Measurements from ENCODE around the gene UBE4B. TPM values are rescaled to one million over a fixed set of nuclear protein-coding genes. Genes with fewer than 3 reads are reported as not detected.
"Not testable (repeated sequence)": the region's sequence is repeated elsewhere in the genome, so short reads cannot be mapped to it uniquely, and the experiment has no call there.

UBE4B gene
- total RNA-seq, 1 experiment from 2014 or later = 31.2 TPM

- no peak for TF ChIP-seq CTCF (IDR thresholded peaks at IDR 0.05; ENCODE audit: unreplicated experiment)
- DNase-seq (ENCODE audit: unreplicated experiment) = no peak
- Mint-ChIP-seq H3K4me1 (ENCODE audit: insufficient read depth, unreplicated experiment) (peaks cover 5% of the 10 kb centered on the region), H3K4me3 (ENCODE audit: unreplicated experiment) (no peak overlapping the region), H3K9me3 (ENCODE audit: unreplicated experiment) (no peaks in the 10 kb centered on the region), H3K36me3 (ENCODE audit: insufficient read depth, unreplicated experiment) (no peaks in the 10 kb centered on the region), H3K27ac (ENCODE audit: low read depth, unreplicated experiment) (no peak overlapping the region), H3K27me3 (ENCODE audit: insufficient read depth, unreplicated experiment) (peaks cover 10% of the 10 kb centered on the region)
- intact Hi-C loops (cut with micrococcal nuclease) = no loop called here
- BruUV-seq (replicated peaks) = no TSS peak
- CTCF ChIA-PET = interaction anchor here (0.6 kb wide), 1 partner anchor 383 kb away, joined by 3 read pairs; no protein-coding TSS in a partner anchor
- POLR2A ChIA-PET = interaction anchor here (0.6 kb wide), 1 partner anchor 15 kb away, joined by 3 read pairs; no protein-coding TSS in a partner anchor
Measured at GRCh38 chr1:10001016-10001665, 31.6 kb upstream of the UBE4B start.

- CTCF ChIA-PET = interaction anchor here (1.2 kb wide), 1 partner anchor 54 kb away, joined by 4 read pairs; no protein-coding TSS in a partner anchor
Measured at GRCh38 chr1:10005248-10005647, 27.5 kb upstream of the UBE4B start.

GRCh38 chr1:10007169-10007568 lies 25.6 kb upstream of the UBE4B start:
- H3K4me3 Mint-ChIP-seq (ENCODE audit: unreplicated experiment) = no peak overlapping the region
- ChIA-PET CTCF (no interaction called here), POLR2A (no interaction called here)
- H3K27me3 Mint-ChIP-seq (ENCODE audit: insufficient read depth, unreplicated experiment) = no peaks in the 10 kb centered on the region
- no peak overlapping the region for H3K27ac Mint-ChIP-seq (ENCODE audit: low read depth, unreplicated experiment)
- BruUV-seq (replicated peaks) = no TSS peak
- DNase-seq (ENCODE audit: unreplicated experiment) = peak; percentile 22
- no peaks in the 10 kb centered on the region for H3K4me1 Mint-ChIP-seq (ENCODE audit: insufficient read depth, unreplicated experiment)
- TF ChIP-seq CTCF (IDR thresholded peaks at IDR 0.05; ENCODE audit: unreplicated experiment) = no peak
- no peaks in the 10 kb centered on the region for H3K9me3 Mint-ChIP-seq (ENCODE audit: unreplicated experiment)
- H3K36me3 Mint-ChIP-seq (ENCODE audit: insufficient read depth, unreplicated experiment) = no peaks in the 10 kb centered on the region
- intact Hi-C loops (cut with micrococcal nuclease) = no loop called here

More at GRCh38 chr1:10005248-10005647, 27.5 kb upstream of the UBE4B start:
- H3K4me1 Mint-ChIP-seq (ENCODE audit: insufficient read depth, unreplicated experiment); H3K27me3 Mint-ChIP-seq (ENCODE audit: insufficient read depth, unreplicated experiment); H3K36me3 Mint-ChIP-seq (ENCODE audit: insufficient read depth, unreplicated experiment); DNase-seq (ENCODE audit: unreplicated experiment); H3K4me3 Mint-ChIP-seq (ENCODE audit: unreplicated experiment); intact Hi-C loops (cut with micrococcal nuclease); BruUV-seq (replicated peaks); H3K27ac Mint-ChIP-seq (ENCODE audit: low read depth, unreplicated experiment); H3K9me3 Mint-ChIP-seq (ENCODE audit: unreplicated experiment); POLR2A ChIA-PET: not testable (repeated sequence)

- no peaks in the 10 kb centered on the region for H3K4me1 Mint-ChIP-seq (ENCODE audit: insufficient read depth, unreplicated experiment)
- POLR2A ChIA-PET = no interaction called here
- intact Hi-C loops (cut with micrococcal nuclease) = no loop called here
Measured at GRCh38 chr1:10014016-10014415, 18.7 kb upstream of the UBE4B start.

More at GRCh38 chr1:10014016-10014415, 18.7 kb upstream of the UBE4B start:
- Mint-ChIP-seq H3K9me3 (ENCODE audit: unreplicated experiment) (no peaks in the 10 kb centered on the region), H3K27ac (ENCODE audit: low read depth, unreplicated experiment) (no peak overlapping the region), H3K27me3 (ENCODE audit: insufficient read depth, unreplicated experiment) (no peaks in the 10 kb centered on the region), H3K36me3 (ENCODE audit: insufficient read depth, unreplicated experiment) (no peaks in the 10 kb centered on the region), H3K4me3 (ENCODE audit: unreplicated experiment) (no peak overlapping the region)
- CTCF ChIA-PET = no interaction called here
- no TSS peak for BruUV-seq (replicated peaks)
- no peak for TF ChIP-seq CTCF (IDR thresholded peaks at IDR 0.05; ENCODE audit: unreplicated experiment)
- DNase-seq (ENCODE audit: unreplicated experiment) = no peak

Measured in MCF 10A (cell line).